Measurements from ENCODE around the gene SLC9A9. TPM values are rescaled to one million over a fixed set of nuclear protein-coding genes. Genes with fewer than 3 reads are reported as not detected.

Gene SLC9A9
- polyA plus RNA-seq, 1 donor (not counting 4 experiments of a cell fraction or from before 2014, with no cell fraction given): 5.2 TPM

GRCh38 chr3:143419611-143420010 lies 428.7 kb downstream of the SLC9A9 start:
- Histone ChIP-seq H4K20me1 (ENCODE audit: control insufficient read depth, extremely low read depth, insufficient read depth, low read length) (no peaks in the 10 kb centered on the region), H3K4me3 (ENCODE audit: control insufficient read depth in 2 of 3, extremely low read depth in 1 of 3, insufficient read depth in 2 of 3, low read depth in 1 of 3, low read length in 3 of 3) (no peak overlapping the region), H3K9me3 (ENCODE audit: control insufficient read depth, low read depth, low read length) (no peaks in the 10 kb centered on the region), H2AFZ (ENCODE audit: control insufficient read depth, low read length) (no peak overlapping the region), H3K27me3 (ENCODE audit: control insufficient read depth, extremely low read depth, insufficient read depth, low read length) (no peaks in the 10 kb centered on the region), H3K36me3 (ENCODE audit: control insufficient read depth in 2 of 2, extremely low read depth in 1 of 2, insufficient read depth in 2 of 2, low read length in 2 of 2) (no peaks in the 10 kb centered on the region), H3K27ac (ENCODE audit: control insufficient read depth, insufficient read depth, low read length) (no peak overlapping the region), H3K4me1 (ENCODE audit: control insufficient read depth, extremely low read depth, insufficient read depth, low read length) (no peaks in the 10 kb centered on the region), H3K9me1 (ENCODE audit: control insufficient read depth, extremely low read depth, insufficient read depth, low read length) (no peaks in the 10 kb centered on the region), H3K79me2 (ENCODE audit: control insufficient read depth, insufficient read depth, low read length) (no peaks in the 10 kb centered on the region), H3K4me2 (ENCODE audit: control insufficient read depth, extremely low read depth, insufficient read depth, low read depth, low read length) (no peak overlapping the region), H3K9ac (ENCODE audit: control insufficient read depth, extremely low read depth, insufficient read depth, low read length) (no peak overlapping the region)
- no peak for TF ChIP-seq EZH2 (IDR thresholded peaks at IDR 0.05; ENCODE audit: low read length)
- TF ChIP-seq CTCF (optimal IDR thresholded peaks at IDR 0.05 in 1 of 3, IDR thresholded peaks at IDR 0.05 in 1 of 3, conservative IDR thresholded peaks at IDR 0.05 in 1 of 3; ENCODE audit: extremely low read depth in 1 of 3, insufficient read depth in 2 of 3, low read length in 3 of 3): no peak
- FAIRE-seq: no peak
- DNase-seq (ENCODE audit: low read depth, low spot score): no peak
- dilution Hi-C loops (cut with MboI; ENCODE audit: extremely low pct_ligation_motif_present, low sequenced_read_pairs): no loop called here

GRCh38 chr3:143418391-143418790 lies 429.9 kb downstream of the SLC9A9 start:
- no peak for DNase-seq (ENCODE audit: low read depth, low spot score)
- Histone ChIP-seq H3K9me1 (ENCODE audit: control insufficient read depth, extremely low read depth, insufficient read depth, low read length) (no peaks in the 10 kb centered on the region), H3K27me3 (ENCODE audit: control insufficient read depth, extremely low read depth, insufficient read depth, low read length) (no peaks in the 10 kb centered on the region), H3K4me2 (ENCODE audit: control insufficient read depth, extremely low read depth, insufficient read depth, low read depth, low read length) (no peak overlapping the region), H3K79me2 (ENCODE audit: control insufficient read depth, insufficient read depth, low read length) (no peaks in the 10 kb centered on the region), H2AFZ (ENCODE audit: control insufficient read depth, low read length) (no peak overlapping the region), H3K27ac (ENCODE audit: control insufficient read depth, insufficient read depth, low read length) (no peak overlapping the region), H3K9me3 (ENCODE audit: control insufficient read depth, low read depth, low read length) (no peaks in the 10 kb centered on the region), H4K20me1 (ENCODE audit: control insufficient read depth, extremely low read depth, insufficient read depth, low read length) (no peaks in the 10 kb centered on the region), H3K9ac (ENCODE audit: control insufficient read depth, extremely low read depth, insufficient read depth, low read length) (no peak overlapping the region), H3K4me1 (ENCODE audit: control insufficient read depth, extremely low read depth, insufficient read depth, low read length) (no peaks in the 10 kb centered on the region), H3K36me3 (ENCODE audit: control insufficient read depth in 2 of 2, extremely low read depth in 1 of 2, insufficient read depth in 2 of 2, low read length in 2 of 2) (no peaks in the 10 kb centered on the region), H3K4me3 (ENCODE audit: control insufficient read depth in 2 of 3, extremely low read depth in 1 of 3, insufficient read depth in 2 of 3, low read depth in 1 of 3, low read length in 3 of 3) (no peak overlapping the region)
- dilution Hi-C loops (cut with MboI; ENCODE audit: extremely low pct_ligation_motif_present, low sequenced_read_pairs): no loop called here
- no peak for TF ChIP-seq CTCF (optimal IDR thresholded peaks at IDR 0.05 in 1 of 3, IDR thresholded peaks at IDR 0.05 in 1 of 3, conservative IDR thresholded peaks at IDR 0.05 in 1 of 3; ENCODE audit: extremely low read depth in 1 of 3, insufficient read depth in 2 of 3, low read length in 3 of 3)
- TF ChIP-seq EZH2 (IDR thresholded peaks at IDR 0.05; ENCODE audit: low read length): no peak
- FAIRE-seq: no peak

Data from keratinocyte (primary cell).